HG03097 (cell line): ENCODE data around the gene GNAT2.

Source experiments
- ATAC-seq: cut with Tn5 transposase; IDR thresholded peaks from one replicate; pipeline ENCODE4 v1.9.1; 2021; ENCODE audit not compliant: unreplicated experiment, low FRiP score

GNAT2 gene

GRCh38 chr1:109643385-109644230, 24.2 kb upstream of the GNAT2 start:
- peak; percentile 70 for ATAC-seq

GRCh38 chr1:109642626-109643025, 23.2 kb upstream of the GNAT2 start:
- no peak for ATAC-seq

GRCh38 chr1:109641861-109642260, 22.4 kb upstream of the GNAT2 start:
- ATAC-seq, result no peak

- ATAC-seq, result no peak
Measured at GRCh38 chr1:109641078-109641740, 21.8 kb upstream of the GNAT2 start.

- ATAC-seq, result no peak
Measured at GRCh38 chr1:109640285-109640865, 21.0 kb upstream of the GNAT2 start.

- no peak for ATAC-seq
Measured at GRCh38 chr1:109639841-109640184, 20.4 kb upstream of the GNAT2 start.

GRCh38 chr1:109639063-109639840, 19.8 kb upstream of the GNAT2 start:
- no peak for ATAC-seq

- no peak for ATAC-seq
Measured at GRCh38 chr1:109637446-109637845, 18.0 kb upstream of the GNAT2 start.

GRCh38 chr1:109636201-109636952, 17.0 kb upstream of the GNAT2 start:
- no peak for ATAC-seq

- ATAC-seq, result no peak
Measured at GRCh38 chr1:109635862-109636200, 16.4 kb upstream of the GNAT2 start.

GRCh38 chr1:109634771-109635750, 15.6 kb upstream of the GNAT2 start:
- ATAC-seq, result no peak

- ATAC-seq, result no peak
Measured at GRCh38 chr1:109634292-109634691, 14.9 kb upstream of the GNAT2 start.

- ATAC-seq, result no peak
Measured at GRCh38 chr1:109632671-109633346, 13.4 kb upstream of the GNAT2 start.

GRCh38 chr1:109631513-109632505, 12.4 kb upstream of the GNAT2 start:
- ATAC-seq, result no peak

GRCh38 chr1:109630898-109631512, 11.6 kb upstream of the GNAT2 start:
- ATAC-seq, result no peak

GRCh38 chr1:109630081-109630897, 10.9 kb upstream of the GNAT2 start:
- ATAC-seq, result no peak
